Activated naive CD4-positive, alpha-beta T cell treated with anti-CD3 and anti-CD28 coated beads, Interleukin-2, amount 50 U/mL, for 16 hours (primary cell): ENCODE results near the gene ACE.

Experiments used
- DNase-seq: peaks from one replicate; pipeline ENCODE4 v3.0.0-alpha.2; 2020

The ACE gene

GRCh38 chr17:63476854-63477479, at the start of gene ACE:
ACE (plus strand) TSS chr17:63477061; CDS start chr17:63477095, 34 bp downstream.
- peak; percentile 49 for DNase-seq

- no peak for DNase-seq
Observed at GRCh38 chr17:63429766-63430165, 47.1 kb upstream of the ACE start.

GRCh38 chr17:63430223-63430622, 46.6 kb upstream of the ACE start:
- DNase-seq: no peak

GRCh38 chr17:63431618-63431938, 45.3 kb upstream of the ACE start:
- no peak for DNase-seq

- no peak for DNase-seq
Observed at GRCh38 chr17:63431939-63432804, 44.7 kb upstream of the ACE start.

GRCh38 chr17:63433746-63434591, 42.9 kb upstream of the ACE start:
- DNase-seq: no peak

GRCh38 chr17:63434951-63435571, 41.8 kb upstream of the ACE start:
- DNase-seq: no peak

- no peak for DNase-seq
Observed at GRCh38 chr17:63435681-63436522, 41.0 kb upstream of the ACE start.

GRCh38 chr17:63436523-63437110, 40.2 kb upstream of the ACE start:
- DNase-seq: no peak

- no peak for DNase-seq
Observed at GRCh38 chr17:63437287-63438091, 39.4 kb upstream of the ACE start.

GRCh38 chr17:63438092-63439051, 38.5 kb upstream of the ACE start:
- DNase-seq: no peak

- DNase-seq: no peak
Observed at GRCh38 chr17:63439687-63440086, 37.2 kb upstream of the ACE start.

GRCh38 chr17:63440127-63440769, 36.6 kb upstream of the ACE start:
- no peak for DNase-seq

GRCh38 chr17:63440770-63441335, 36.0 kb upstream of the ACE start:
- no peak for DNase-seq

GRCh38 chr17:63441654-63442053, 35.2 kb upstream of the ACE start:
- no peak for DNase-seq

- DNase-seq: no peak
Observed at GRCh38 chr17:63442074-63442473, 34.8 kb upstream of the ACE start.

- no peak for DNase-seq
Observed at GRCh38 chr17:63442549-63443035, 34.3 kb upstream of the ACE start.

GRCh38 chr17:63443053-63443452, 33.8 kb upstream of the ACE start:
- no peak for DNase-seq

GRCh38 chr17:63444457-63444856, 32.4 kb upstream of the ACE start:
- no peak for DNase-seq
